Stimulated activated naive CD8-positive, alpha-beta T cell treated with anti-CD3 and anti-CD28 coated beads, Interleukin-15, Interleukin-2, amounts not matched to agents 100 ng/mL and 50 ng/mL, for 24 hours (primary cell): ENCODE measurements around the gene NEU4.
A peak's percentile ranks its signal among the peaks of the same experiment; 100 is the strongest.
"Not testable (repeated sequence)": the region's sequence is repeated elsewhere in the genome, so short reads cannot be mapped to it uniquely, and the experiment has no call there.

Experiments used
- H3K27ac Mint-ChIP-seq: one replicate; pipeline ENCODE4 v1.8.0; 2021; ENCODE audit warnings: mild to moderate bottlenecking, mixed read lengths
- H3K27me3 Mint-ChIP-seq: one replicate; pipeline ENCODE4 v1.8.0; 2021; ENCODE audit warnings: mixed read lengths
- H3K36me3 Mint-ChIP-seq: one replicate; pipeline ENCODE4 v1.8.0; 2021; ENCODE audit warnings: low read depth, mixed read lengths
- H3K4me1 Mint-ChIP-seq: one replicate; pipeline ENCODE4 v1.8.0; 2021; ENCODE audit warnings: low read depth, mixed read lengths
- H3K4me3 Mint-ChIP-seq: one replicate; pipeline ENCODE4 v1.8.0; 2021; ENCODE audit warnings: mild to moderate bottlenecking, mixed read lengths
- H3K9me3 Mint-ChIP-seq: one replicate; pipeline ENCODE4 v1.8.0; 2021; ENCODE audit warnings: mixed read lengths

The NEU4 gene

GRCh38 chr2:241802421-241803318 is 6.3 kb upstream of the NEU4 start:
- Mint-ChIP-seq H3K27ac (no peak overlapping the region), H3K9me3 (no peaks in the 10 kb centered on the region), H3K36me3 (no peaks in the 10 kb centered on the region), H3K4me3 (no peak overlapping the region), H3K4me1 (peaks cover 10% of the 10 kb centered on the region), H3K27me3 (peaks cover 4% of the 10 kb centered on the region)

GRCh38 chr2:241803387-241804325 is 5.3 kb upstream of the NEU4 start:
- no peak overlapping the region for H3K27ac Mint-ChIP-seq
- no peaks in the 10 kb centered on the region for H3K36me3 Mint-ChIP-seq
- no peaks in the 10 kb centered on the region for H3K9me3 Mint-ChIP-seq
- peaks cover 10% of the 10 kb centered on the region for H3K4me1 Mint-ChIP-seq
- peak overlapping the region; percentile 54 for H3K4me3 Mint-ChIP-seq
- H3K27me3 Mint-ChIP-seq = peaks cover 9% of the 10 kb centered on the region

GRCh38 chr2:241804326-241805229 is 4.4 kb upstream of the NEU4 start:
- Mint-ChIP-seq H3K9me3 (no peaks in the 10 kb centered on the region), H3K27ac (no peak overlapping the region), H3K4me1 (peaks cover 10% of the 10 kb centered on the region), H3K27me3 (peaks cover 9% of the 10 kb centered on the region), H3K36me3 (no peaks in the 10 kb centered on the region), H3K4me3 (peak overlapping the region; percentile 54)

- H3K9me3 Mint-ChIP-seq, H3K27me3 Mint-ChIP-seq, H3K36me3 Mint-ChIP-seq, H3K4me3 Mint-ChIP-seq, H3K27ac Mint-ChIP-seq: not testable (repeated sequence)
- H3K4me1 Mint-ChIP-seq = peaks cover 10% of the 10 kb centered on the region
Measured at GRCh38 chr2:241806217-241806616, 2.8 kb upstream of the NEU4 start.

- H3K4me1 Mint-ChIP-seq = peaks cover 9% of the 10 kb centered on the region
- no peak overlapping the region for H3K4me3 Mint-ChIP-seq
- no peaks in the 10 kb centered on the region for H3K36me3 Mint-ChIP-seq
- H3K27me3 Mint-ChIP-seq = peaks cover 9% of the 10 kb centered on the region
- H3K9me3 Mint-ChIP-seq = no peaks in the 10 kb centered on the region
- H3K27ac Mint-ChIP-seq = no peak overlapping the region
Measured at GRCh38 chr2:241808051-241808720, 807 bp upstream of the NEU4 start.

GRCh38 chr2:241809383-241810306 is 652 bp downstream of the NEU4 start:
- H3K9me3 Mint-ChIP-seq = no peaks in the 10 kb centered on the region

GRCh38 chr2:241810307-241811200 is 1.6 kb downstream of the NEU4 start:
- no peaks in the 10 kb centered on the region for H3K9me3 Mint-ChIP-seq

More at GRCh38 chr2:241809383-241810306, 652 bp downstream of the NEU4 start:
- Mint-ChIP-seq H3K36me3 (no peaks in the 10 kb centered on the region), H3K4me1 (peaks cover 4% of the 10 kb centered on the region), H3K27ac (no peak overlapping the region), H3K4me3 (no peak overlapping the region), H3K27me3 (peaks cover 6% of the 10 kb centered on the region)

GRCh38 chr2:241811201-241811951 is 2.4 kb downstream of the NEU4 start:
- no peaks in the 10 kb centered on the region for H3K9me3 Mint-ChIP-seq
- no peak overlapping the region for H3K27ac Mint-ChIP-seq
- no peaks in the 10 kb centered on the region for H3K36me3 Mint-ChIP-seq
- H3K27me3 Mint-ChIP-seq = peaks cover 6% of the 10 kb centered on the region
- H3K4me1 Mint-ChIP-seq = no peaks in the 10 kb centered on the region
- no peak overlapping the region for H3K4me3 Mint-ChIP-seq

More at GRCh38 chr2:241810307-241811200, 1.6 kb downstream of the NEU4 start:
- H3K4me3 Mint-ChIP-seq = no peak overlapping the region
- H3K27ac Mint-ChIP-seq = no peak overlapping the region
- no peaks in the 10 kb centered on the region for H3K36me3 Mint-ChIP-seq
- peaks cover 6% of the 10 kb centered on the region for H3K27me3 Mint-ChIP-seq
- no peaks in the 10 kb centered on the region for H3K4me1 Mint-ChIP-seq

GRCh38 chr2:241811952-241812729 is 3.1 kb downstream of the NEU4 start:
- H3K9me3 Mint-ChIP-seq = no peaks in the 10 kb centered on the region
- H3K27ac Mint-ChIP-seq = no peak overlapping the region
- no peaks in the 10 kb centered on the region for H3K4me1 Mint-ChIP-seq
- no peak overlapping the region for H3K4me3 Mint-ChIP-seq
- peaks cover 6% of the 10 kb centered on the region for H3K27me3 Mint-ChIP-seq
- H3K36me3 Mint-ChIP-seq = no peaks in the 10 kb centered on the region

GRCh38 chr2:241812730-241813643 is 4.0 kb downstream of the NEU4 start:
- Mint-ChIP-seq H3K9me3 (no peaks in the 10 kb centered on the region), H3K27ac (no peak overlapping the region), H3K4me3 (no peak overlapping the region)

More at GRCh38 chr2:241812730-241813643, 4.0 kb downstream of the NEU4 start:
- Mint-ChIP-seq H3K4me1 (peaks cover 7% of the 10 kb centered on the region), H3K36me3 (no peaks in the 10 kb centered on the region), H3K27me3 (peaks cover 6% of the 10 kb centered on the region)
